Urinary bladder (tissue), 4 donors: Measurements from ENCODE around the gene CYB561D2. TPM values are rescaled to one million over a fixed set of nuclear protein-coding genes. Genes with fewer than 3 reads are reported as not detected.

Experiments used
- DNase-seq: peaks from one replicate; pipeline ENCODE4 v3.0.0-alpha.2; 2015; ENCODE audit errors: extremely low spot score
- H3K27ac ChIP-seq: one replicate; pipeline ENCODE4 v1.5.1; 2013; ENCODE audit warnings: low read depth, mild to moderate bottlenecking, moderate library complexity
- H3K36me3 ChIP-seq: one replicate; pipeline ENCODE4 v1.6.1; 2013; ENCODE audit warnings: mild to moderate bottlenecking, moderate library complexity; ENCODE audit not compliant: insufficient read depth
- H3K4me1 ChIP-seq: one replicate; pipeline ENCODE4 v1.6.1; 2013; ENCODE audit warnings: mild to moderate bottlenecking, moderate library complexity; ENCODE audit not compliant: insufficient read depth
- H3K4me3 ChIP-seq: one replicate; pipeline ENCODE4 v1.5.1; 2013; ENCODE audit warnings: low read depth, low read length
- WGBS: extraction: QIAGEN DNeasy Blood & Tissue Kit; methylation state at CpG from one replicate; pipeline ENCODE4 v1.1.7; 2013; 5-methylcytosine and 5-hydroxymethylcytosine counted together
- polyA plus RNA-seq: library from polyadenylated mRNA; stranded (reverse); fragments of 200-250 nt; gene quantifications from one replicate; pipeline ENCODE4 v1.2.3, GENCODE V29; 2013
- total RNA-seq: library from RNA; depleted of rRNA; stranded (reverse); fragments of >200 nt; gene quantifications from one replicate; pipeline ENCODE4 v1.2.3, GENCODE V29; 2014
- donor health status: healthy with polysubstance abuse.
- donor health status: healthy.

CYB561D2 gene
- total and polyA plus RNA-seq, 2 donors = 8.6 to 19.2 TPM

DNA sequence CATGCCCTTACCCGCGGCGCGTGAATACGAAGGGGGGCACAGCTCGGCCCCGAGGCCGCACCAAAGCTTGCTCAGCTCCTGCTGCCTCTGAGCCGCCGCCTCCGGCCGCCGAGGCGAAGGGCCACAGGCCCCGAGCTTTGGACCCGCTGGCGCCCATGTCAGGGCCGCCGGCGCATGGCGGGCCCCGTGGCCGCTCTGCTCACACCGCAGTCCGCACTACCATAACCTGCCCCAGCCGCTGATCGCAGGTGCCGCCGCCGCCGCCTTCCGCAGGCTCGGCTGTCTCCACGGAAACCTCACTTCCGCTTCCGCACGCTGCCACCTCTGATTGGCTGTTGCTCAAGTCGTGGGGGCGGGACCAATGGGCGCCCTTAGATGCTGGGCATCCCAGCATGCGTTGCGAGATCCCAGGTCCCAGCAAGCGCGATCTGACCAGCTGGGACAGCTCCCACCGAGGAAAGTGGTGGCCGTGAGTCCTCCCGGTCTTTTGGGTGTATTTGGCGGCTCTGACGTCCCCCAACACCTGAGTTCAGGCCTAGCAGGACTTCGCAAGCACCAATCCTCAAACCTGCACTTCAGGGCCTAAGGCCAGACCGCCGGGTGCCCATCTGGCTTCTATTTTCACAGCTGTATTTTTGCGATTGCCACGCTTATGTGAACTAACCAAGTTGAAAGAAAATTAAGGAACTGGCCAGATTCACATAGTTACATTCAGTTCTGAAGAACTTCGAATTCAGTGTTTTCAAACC lies 22.5 kb upstream of the CYB561D2 start, which contains the start of gene TUSC2:
Gene TUSC2 (minus strand): TSS at position 281 of the 749 bp plus-strand sequence. CDS start 124 bp downstream, at position 157.
- WGBS = 2% methylated on average over 55 of the region's 55 CpGs
- peaks cover 3% of the 10 kb centered on the region for H3K36me3 ChIP-seq
- H3K4me3 ChIP-seq = peak within 1 kb of the TSS; percentile 91
- H3K27ac ChIP-seq = no peak within 1 kb of the TSS
- peaks cover 3% of the 10 kb centered on the region for H3K4me1 ChIP-seq
- DNase-seq = peak; percentile 94

DNA sequence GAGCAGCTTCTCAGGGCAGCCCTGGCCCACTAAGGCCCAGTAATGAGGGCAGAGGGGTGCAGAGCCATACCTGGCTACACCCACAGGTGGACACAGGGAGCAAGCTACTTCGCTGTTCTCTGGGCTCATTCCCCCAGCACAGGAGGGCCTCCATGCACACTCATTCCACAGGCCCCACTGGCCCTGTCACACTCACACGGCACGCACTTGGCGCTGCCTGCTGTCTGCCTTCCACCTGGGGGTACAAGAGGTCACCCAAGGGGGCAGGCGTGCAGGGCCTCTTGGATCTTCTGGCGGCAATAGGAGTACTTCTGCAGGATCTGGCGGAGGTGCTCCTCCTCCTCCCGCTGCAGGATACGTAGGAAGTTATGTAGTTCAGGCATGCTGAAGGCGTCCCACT lies 20.3 kb upstream of the CYB561D2 start:
- H3K36me3 ChIP-seq = peaks cover 3% of the 10 kb centered on the region
- DNase-seq = no peak
- 90% methylated on average over 10 of the region's 10 CpGs for WGBS
- H3K4me1 ChIP-seq = peaks cover 3% of the 10 kb centered on the region
- no peak overlapping the region for H3K27ac ChIP-seq
- H3K4me3 ChIP-seq = no peak overlapping the region

DNA sequence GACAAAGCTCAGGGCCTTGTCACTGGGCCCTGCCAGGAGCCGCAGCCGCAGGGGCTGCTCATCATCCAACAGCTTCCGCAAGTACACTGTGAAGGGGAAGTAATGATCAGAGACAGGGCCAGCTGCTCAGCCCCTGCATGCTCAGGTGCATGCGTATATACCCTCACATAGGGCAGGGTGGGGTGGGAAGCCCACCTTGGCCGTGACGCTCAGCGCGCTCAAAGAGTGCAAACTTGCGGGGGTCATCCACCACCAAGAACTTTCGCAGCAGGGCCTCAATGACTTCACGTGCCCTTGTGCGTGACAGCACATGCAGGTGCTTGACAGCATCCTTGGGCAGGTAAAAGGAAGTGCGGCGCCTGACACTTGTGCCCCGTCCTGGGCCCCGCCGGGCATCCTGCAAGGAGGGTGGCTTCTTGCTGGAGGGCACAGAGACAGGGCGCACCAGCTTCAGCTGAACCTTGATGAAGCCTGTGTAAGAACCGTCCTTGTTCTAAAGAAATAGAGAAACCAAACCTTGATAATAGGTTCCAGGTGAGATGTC lies 19.2 kb upstream of the CYB561D2 start:
- Histone ChIP-seq H3K4me1 (peaks cover 3% of the 10 kb centered on the region), H3K36me3 (peaks cover 3% of the 10 kb centered on the region), H3K4me3 (no peak overlapping the region), H3K27ac (no peak overlapping the region)
- no peak for DNase-seq
- WGBS = 93% methylated on average over 19 of the region's 19 CpGs

DNA sequence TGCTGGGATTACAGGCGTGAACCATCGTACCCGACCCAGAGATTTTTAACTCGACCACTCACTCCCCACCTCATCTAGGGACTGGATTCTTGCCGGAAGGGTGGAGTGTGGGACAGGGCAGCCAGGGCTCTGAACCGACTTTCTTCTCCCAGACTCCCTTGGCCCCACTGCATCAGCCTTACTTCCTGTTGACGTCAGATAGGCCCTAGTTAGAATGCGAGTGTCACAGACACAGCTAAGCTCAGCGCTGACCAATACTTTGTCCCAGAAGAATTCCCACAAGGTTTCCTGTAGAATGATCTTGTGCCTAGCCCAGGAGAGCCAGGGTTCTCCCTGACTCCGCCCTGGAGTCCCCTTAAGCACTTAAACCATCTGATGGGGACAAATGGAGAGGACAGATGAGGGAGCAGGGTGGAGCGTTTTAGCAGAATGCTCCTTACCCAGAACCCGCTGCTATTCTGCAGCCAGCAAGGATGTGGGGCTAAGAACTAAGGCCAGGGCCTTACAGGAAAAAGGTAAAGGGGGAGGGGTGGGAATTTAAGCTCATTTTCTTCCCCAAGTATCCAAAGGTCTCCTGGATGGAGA lies 16.8 kb upstream of the CYB561D2 start:
- Histone ChIP-seq H3K36me3 (peaks cover 3% of the 10 kb centered on the region), H3K4me3 (no peak overlapping the region), H3K27ac (no peak overlapping the region), H3K4me1 (no peaks in the 10 kb centered on the region)
- WGBS = 58% methylated on average over 12 of the region's 12 CpGs
- no peak for DNase-seq

DNA sequence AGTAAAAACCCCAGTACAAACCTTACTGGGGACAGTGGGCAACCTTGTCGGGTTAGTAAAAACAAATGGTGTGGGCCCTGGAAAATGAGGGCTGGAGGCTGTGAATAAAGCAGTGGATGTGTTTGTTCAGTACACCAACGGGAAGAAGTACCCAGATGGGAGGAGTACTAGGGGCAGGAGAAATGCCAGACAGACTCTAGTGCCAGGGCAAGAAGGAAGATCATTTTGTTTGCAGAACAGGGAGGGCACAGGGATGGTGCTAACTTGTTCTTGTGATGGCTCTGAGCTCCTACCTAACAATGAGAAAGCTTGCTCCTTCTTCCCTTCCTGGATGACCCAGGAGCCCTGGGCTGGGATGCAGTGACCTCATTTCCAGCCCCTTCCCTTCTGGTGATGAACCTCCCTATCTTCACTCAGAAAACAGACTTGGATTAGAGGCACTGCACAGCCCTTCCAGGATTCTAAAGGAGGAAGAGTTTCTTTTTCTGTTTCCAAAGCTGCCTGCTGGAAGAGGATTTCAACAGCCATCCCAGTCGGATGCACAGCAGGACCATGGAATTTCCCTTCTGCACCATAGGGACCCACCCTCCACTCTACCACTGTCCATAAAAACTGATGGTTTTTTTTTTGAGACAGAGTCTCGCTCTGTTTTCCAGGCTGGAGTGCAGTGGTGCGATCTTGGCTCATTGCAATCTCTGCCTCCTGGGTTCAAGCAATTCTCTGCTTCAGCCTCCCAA lies 16.2 kb upstream of the CYB561D2 start:
- DNase-seq = no peak
- peak overlapping the region; percentile 42 for H3K27ac ChIP-seq
- peaks cover 3% of the 10 kb centered on the region for H3K36me3 ChIP-seq
- H3K4me1 ChIP-seq = no peaks in the 10 kb centered on the region
- 64% methylated on average over 5 of the region's 5 CpGs for WGBS
- H3K4me3 ChIP-seq = no peak overlapping the region

DNA sequence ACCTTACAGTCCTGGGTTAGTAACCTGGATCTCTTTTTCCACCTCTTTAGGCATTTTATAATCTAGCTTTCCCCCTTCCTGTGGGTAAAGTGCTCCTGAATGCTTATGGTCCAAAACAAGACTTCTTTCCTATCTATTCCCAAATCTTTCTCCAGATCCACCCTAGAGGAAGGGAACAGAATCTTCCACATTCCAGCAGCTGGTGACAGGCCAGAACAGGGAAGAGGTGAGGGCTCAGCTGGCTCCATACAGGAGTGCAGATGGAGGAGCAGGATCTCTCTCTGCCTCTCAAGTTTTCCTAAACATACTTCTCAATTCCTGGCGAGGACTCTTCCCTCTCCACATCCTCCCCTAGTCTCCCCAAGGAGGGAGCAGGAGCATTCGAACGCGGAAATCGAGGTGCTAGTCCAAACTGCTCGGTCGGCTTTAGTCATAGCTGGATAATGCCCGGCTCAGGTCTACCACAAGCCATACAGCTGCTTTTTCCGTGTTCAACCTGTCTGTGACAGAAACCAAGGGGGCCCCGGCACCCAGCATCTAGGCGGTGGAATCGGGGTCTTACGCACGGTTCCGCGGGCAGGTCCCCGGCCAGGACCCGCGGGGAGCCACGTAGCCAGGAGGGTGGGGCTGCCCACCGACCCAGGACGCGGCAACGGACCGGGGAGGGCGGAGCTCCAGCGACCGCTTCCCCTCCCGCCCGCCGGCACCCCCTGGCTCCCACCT lies 14.0 kb upstream of the CYB561D2 start:
- Histone ChIP-seq H3K36me3 (no peaks in the 10 kb centered on the region), H3K27ac (peak overlapping the region; percentile 97), H3K4me3 (peak overlapping the region; percentile 62), H3K4me1 (no peaks in the 10 kb centered on the region)
- DNase-seq = no peak
- under 1% methylated on average over 31 of the region's 31 CpGs for WGBS

DNA sequence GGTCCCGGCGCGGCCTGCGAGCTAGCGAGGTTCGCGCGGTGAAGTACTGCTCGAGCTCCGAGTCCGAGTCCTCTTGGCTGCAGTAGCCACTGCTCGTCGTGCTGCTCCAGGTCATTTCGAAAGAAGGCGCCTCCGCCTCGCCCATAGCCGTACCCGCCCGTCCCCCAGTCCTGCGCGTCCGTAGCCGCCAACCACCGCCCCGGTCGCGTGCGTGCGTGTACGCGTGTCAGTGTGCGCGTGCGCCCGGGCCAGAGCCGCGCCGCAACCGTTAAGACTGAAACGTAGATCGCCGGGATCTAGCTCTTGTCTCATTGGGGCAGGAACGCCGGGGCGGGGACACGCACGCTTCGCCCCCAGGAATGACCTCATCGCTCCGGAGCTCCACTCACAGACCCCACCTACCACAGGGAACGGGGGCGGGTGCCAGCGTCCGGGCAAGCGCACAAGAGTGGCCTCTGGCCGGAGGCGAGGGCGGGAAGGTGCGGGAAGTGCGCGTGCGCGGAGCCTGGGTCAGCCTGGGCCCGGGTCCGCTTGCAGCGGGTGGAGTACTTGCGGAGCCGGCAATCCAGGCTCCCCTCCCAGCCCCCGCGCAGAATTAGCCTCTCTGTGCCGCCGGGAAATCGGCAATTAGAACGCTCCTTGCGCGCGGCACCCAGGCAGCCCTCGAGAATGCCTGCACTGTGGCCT lies 13.3 kb upstream of the CYB561D2 start:
- DNase-seq = peak; percentile 95
- Histone ChIP-seq H3K36me3 (no peaks in the 10 kb centered on the region), H3K4me3 (peak overlapping the region; percentile 62), H3K27ac (peak overlapping the region; percentile 97), H3K4me1 (no peaks in the 10 kb centered on the region)
- WGBS = under 1% methylated on average over 79 of the region's 79 CpGs

DNA sequence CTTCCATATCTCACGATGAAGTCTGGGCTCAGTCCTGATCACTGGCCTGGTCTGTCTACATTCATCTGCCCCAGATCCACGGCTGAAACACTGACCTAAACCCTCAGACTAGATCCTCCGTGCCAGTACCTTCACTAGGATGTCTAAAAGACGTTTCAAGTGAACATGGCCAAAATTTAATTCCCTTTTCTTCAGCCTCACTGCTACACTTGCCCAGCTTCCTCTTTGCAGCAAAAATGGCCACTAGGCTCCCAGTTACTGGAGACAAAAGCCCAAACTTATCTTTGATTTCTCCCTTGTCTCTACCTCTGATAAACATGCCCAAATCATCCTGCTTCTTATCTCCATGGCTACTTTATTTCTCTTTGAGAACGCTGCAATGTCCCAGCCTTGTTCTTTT lies 11.7 kb upstream of the CYB561D2 start:
- Histone ChIP-seq H3K27ac (no peak overlapping the region), H3K4me3 (no peak overlapping the region), H3K36me3 (no peaks in the 10 kb centered on the region), H3K4me1 (no peaks in the 10 kb centered on the region)
- 63% methylated on average over 5 of the region's 5 CpGs for WGBS
- no peak for DNase-seq

DNA sequence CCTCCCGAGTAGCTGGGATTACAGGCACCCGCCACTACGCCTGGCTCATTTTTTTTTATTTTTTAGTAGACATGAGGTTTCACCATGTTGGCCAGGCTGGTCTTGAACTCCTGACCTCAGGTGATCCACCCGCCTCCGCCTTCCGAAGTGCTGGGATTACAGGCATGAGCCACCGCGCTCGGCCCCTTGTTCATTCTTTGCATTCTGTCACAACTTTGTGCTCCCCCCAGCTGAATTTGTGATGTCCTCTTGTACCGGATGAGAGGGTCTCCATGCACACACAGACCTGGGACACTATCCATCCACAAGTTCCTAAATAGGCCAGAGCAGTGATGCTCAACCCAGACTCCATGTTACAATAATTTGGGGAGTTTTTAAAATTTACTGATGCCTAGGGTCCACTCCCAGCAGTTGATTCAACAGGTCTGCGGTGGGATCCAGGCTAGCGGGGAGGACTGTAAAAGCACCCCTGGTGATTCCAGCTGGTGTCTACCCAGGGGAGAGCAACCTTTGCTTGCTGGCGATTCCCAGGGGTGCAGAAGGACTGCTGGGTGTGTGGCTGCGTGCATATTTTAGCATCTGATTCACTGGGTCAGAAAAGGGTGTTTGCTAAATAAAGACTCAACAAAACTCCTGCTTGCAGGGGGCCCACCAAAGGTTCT lies 11.0 kb upstream of the CYB561D2 start:
- no peak for DNase-seq
- H3K36me3 ChIP-seq = no peaks in the 10 kb centered on the region
- peak overlapping the region; percentile 46 for H3K4me3 ChIP-seq
- no peaks in the 10 kb centered on the region for H3K4me1 ChIP-seq
- WGBS = 76% methylated on average over 14 of the region's 14 CpGs
- H3K27ac ChIP-seq = peak overlapping the region; percentile 17

DNA sequence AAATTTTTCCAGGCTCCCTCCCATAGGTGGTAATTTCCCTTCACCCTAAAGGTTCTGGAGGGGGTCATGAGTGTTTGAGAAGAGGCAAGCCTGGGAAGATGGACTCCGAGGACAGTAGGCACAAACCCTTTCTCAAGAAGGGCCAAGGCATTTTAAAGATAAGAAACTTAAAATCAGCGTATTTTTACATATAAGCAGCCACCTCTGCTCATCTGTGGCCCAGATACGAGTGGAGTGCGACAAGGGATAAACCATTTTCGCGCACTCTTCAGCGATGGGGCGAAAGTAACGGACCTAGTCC lies 10.6 kb upstream of the CYB561D2 start:
- 15% methylated on average over 9 of the region's 9 CpGs for WGBS
- peak overlapping the region; percentile 62 for H3K27ac ChIP-seq
- H3K4me1 ChIP-seq = no peaks in the 10 kb centered on the region
- peak overlapping the region; percentile 46 for H3K4me3 ChIP-seq
- no peaks in the 10 kb centered on the region for H3K36me3 ChIP-seq
- DNase-seq = no peak

DNA sequence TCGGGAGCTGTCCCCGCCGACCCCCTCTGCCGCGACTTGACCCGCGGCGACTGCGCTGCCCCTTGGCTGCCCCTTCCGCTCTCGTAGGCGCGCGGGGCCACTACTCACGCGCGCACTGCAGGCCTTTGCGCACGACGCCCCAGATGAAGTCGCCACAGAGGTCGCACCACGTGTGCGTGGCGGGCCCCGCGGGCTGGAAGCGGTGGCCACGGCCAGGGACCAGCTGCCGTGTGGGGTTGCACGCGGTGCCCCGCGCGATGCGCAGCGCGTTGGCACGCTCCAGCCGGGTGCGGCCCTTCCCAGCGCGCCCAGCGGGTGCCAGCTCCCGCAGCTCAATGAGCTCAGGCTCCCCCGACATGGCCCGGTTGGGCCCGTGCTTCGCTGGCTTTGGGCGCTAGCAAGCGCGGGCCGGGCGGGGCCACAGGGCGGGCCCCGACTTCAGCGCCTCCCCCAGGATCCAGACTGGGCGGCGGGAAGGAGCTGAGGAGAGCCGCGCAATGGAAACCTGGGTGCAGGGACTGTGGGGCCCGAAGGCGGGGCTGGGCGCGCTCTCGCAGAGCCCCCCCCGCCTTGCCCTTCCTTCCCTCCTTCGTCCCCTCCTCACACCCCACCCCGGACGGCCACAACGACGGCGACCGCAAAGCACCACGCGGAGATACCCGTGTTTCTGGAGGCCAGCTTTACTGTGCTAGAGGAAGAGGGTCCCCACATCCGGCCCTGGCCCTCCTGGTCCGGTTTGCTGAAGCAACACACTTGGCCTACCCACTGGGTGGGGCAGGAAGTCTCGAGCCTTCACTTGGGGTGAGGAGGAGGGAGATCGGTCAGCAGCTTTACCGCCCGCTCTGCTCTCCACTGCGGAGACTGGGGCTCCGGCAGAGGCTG lies 10.0 kb upstream of the CYB561D2 start, which contains the start of gene RASSF1:
Gene RASSF1 (minus strand): TSS at position 389 of the 882 bp plus-strand sequence. CDS start 31 bp downstream, at position 358.
- Histone ChIP-seq H3K4me3 (peak within 1 kb of the TSS; percentile 46), H3K36me3 (no peaks in the 10 kb centered on the region), H3K4me1 (no peaks in the 10 kb centered on the region), H3K27ac (peak within 1 kb of the TSS; percentile 62)
- 3% methylated on average over 85 of the region's 85 CpGs for WGBS
- DNase-seq = no peak

DNA sequence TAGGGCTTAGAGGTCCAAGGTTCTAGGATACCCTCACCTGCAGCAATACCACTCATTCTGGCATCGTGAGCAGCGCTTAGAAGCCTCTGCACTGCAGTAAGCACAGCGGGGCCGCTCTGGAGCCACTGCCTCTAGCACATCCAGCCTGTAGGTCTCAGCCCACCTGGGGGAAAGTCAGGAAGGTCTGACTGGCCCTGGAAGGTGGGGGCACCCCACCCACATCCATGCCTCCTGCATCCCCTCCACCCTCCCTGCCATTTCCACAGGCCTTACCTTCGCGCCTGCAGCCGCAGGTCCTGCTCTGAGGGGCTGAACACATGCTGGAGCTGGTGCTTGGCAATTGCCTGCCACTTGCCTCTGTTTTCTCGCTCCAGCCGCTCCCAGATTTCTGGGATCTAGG lies 9.1 kb upstream of the CYB561D2 start:
- DNase-seq = no peak
- H3K27ac ChIP-seq = no peak overlapping the region
- WGBS = 91% methylated on average over 9 of the region's 9 CpGs
- H3K36me3 ChIP-seq = no peaks in the 10 kb centered on the region
- no peaks in the 10 kb centered on the region for H3K4me1 ChIP-seq
- H3K4me3 ChIP-seq = peak overlapping the region; percentile 46
